Measurements from ENCODE around the gene ANKRD12.

Gene ANKRD12

GRCh38 chr18:9196568-9196967, 60.0 kb downstream of the ANKRD12 start:
- no peak for DNase-seq (ENCODE audit: low read depth)
- H3K4me3 ChIP-seq (ENCODE audit: low read depth, low read length): no peak overlapping the region
- TF ChIP-seq, protein P1, sequence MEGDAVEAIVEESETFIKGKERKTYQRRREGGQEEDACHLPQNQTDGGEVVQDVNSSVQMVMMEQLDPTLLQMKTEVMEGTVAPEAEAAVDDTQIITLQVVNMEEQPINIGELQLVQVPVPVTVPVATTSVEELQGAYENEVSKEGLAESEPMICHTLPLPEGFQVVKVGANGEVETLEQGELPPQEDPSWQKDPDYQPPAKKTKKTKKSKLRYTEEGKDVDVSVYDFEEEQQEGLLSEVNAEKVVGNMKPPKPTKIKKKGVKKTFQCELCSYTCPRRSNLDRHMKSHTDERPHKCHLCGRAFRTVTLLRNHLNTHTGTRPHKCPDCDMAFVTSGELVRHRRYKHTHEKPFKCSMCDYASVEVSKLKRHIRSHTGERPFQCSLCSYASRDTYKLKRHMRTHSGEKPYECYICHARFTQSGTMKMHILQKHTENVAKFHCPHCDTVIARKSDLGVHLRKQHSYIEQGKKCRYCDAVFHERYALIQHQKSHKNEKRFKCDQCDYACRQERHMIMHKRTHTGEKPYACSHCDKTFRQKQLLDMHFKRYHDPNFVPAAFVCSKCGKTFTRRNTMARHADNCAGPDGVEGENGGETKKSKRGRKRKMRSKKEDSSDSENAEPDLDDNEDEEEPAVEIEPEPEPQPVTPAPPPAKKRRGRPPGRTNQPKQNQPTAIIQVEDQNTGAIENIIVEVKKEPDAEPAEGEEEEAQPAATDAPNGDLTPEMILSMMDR (IDR thresholded peaks at IDR 0.05; ENCODE audit: control insufficient read depth, extremely low read depth, insufficient read depth): no peak

- no peak for DNase-seq (ENCODE audit: low read depth)
- TF ChIP-seq, protein P1 (IDR thresholded peaks at IDR 0.05; ENCODE audit: control insufficient read depth, extremely low read depth, insufficient read depth): no peak
- no peak overlapping the region for H3K4me3 ChIP-seq (ENCODE audit: low read depth, low read length)
These were observed 63.1 kb downstream of the ANKRD12 start for GRCh38 chr18:9199681-9200080.

DNA sequence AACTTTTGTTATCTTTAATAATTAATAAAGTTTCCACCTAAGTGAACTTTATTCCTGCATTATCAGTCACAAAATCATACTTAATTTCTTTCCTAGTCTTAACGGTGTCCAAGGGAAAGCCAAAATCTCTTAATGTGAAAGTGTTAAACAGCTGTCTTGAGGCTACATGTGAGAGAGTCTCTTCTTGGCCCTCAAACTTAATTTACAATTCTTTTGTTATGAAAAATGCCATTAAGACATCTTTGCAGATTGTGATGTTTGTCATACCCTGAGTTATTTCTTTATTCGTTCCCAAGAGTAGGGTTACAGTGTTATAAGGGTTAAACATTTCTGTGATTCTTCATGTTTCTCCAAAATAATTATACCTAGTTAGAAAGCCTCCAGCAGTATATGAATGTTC, 64.6 kb downstream of the ANKRD12 start:
- H3K4me3 ChIP-seq (ENCODE audit: low read depth, low read length): no peak overlapping the region
- DNase-seq (ENCODE audit: low read depth): no peak
- TF ChIP-seq, protein P1 (IDR thresholded peaks at IDR 0.05; ENCODE audit: control insufficient read depth, extremely low read depth, insufficient read depth): no peak

- TF ChIP-seq, protein P1 (IDR thresholded peaks at IDR 0.05; ENCODE audit: control insufficient read depth, extremely low read depth, insufficient read depth): no peak
- no peak for DNase-seq (ENCODE audit: low read depth)
- H3K4me3 ChIP-seq (ENCODE audit: low read depth, low read length): no peak overlapping the region
These were observed 68.1 kb downstream of the ANKRD12 start for GRCh38 chr18:9204659-9205058.

GRCh38 chr18:9206421-9206820, 69.8 kb downstream of the ANKRD12 start:
- no peak for DNase-seq (ENCODE audit: low read depth)
- TF ChIP-seq, protein P1 (IDR thresholded peaks at IDR 0.05; ENCODE audit: control insufficient read depth, extremely low read depth, insufficient read depth): no peak
- H3K4me3 ChIP-seq (ENCODE audit: low read depth, low read length): no peak overlapping the region

GRCh38 chr18:9209279-9209678, 72.7 kb downstream of the ANKRD12 start:
- no peak overlapping the region for H3K4me3 ChIP-seq (ENCODE audit: low read depth, low read length)
- TF ChIP-seq, protein P1 (IDR thresholded peaks at IDR 0.05; ENCODE audit: control insufficient read depth, extremely low read depth, insufficient read depth): no peak
- no peak for DNase-seq (ENCODE audit: low read depth)

GRCh38 chr18:9210966-9211365, 74.4 kb downstream of the ANKRD12 start:
- TF ChIP-seq, protein P1 (IDR thresholded peaks at IDR 0.05; ENCODE audit: control insufficient read depth, extremely low read depth, insufficient read depth): no peak
- no peak overlapping the region for H3K4me3 ChIP-seq (ENCODE audit: low read depth, low read length)
- no peak for DNase-seq (ENCODE audit: low read depth)
